ENCODE measurements around the gene RTN4. TPM values are rescaled to one million over a fixed set of nuclear protein-coding genes. Genes with fewer than 3 reads are reported as not detected.
"Not testable (repeated sequence)": the region's sequence is repeated elsewhere in the genome, so short reads cannot be mapped to it uniquely, and the experiment has no call there.

RTN4 gene, protein sequence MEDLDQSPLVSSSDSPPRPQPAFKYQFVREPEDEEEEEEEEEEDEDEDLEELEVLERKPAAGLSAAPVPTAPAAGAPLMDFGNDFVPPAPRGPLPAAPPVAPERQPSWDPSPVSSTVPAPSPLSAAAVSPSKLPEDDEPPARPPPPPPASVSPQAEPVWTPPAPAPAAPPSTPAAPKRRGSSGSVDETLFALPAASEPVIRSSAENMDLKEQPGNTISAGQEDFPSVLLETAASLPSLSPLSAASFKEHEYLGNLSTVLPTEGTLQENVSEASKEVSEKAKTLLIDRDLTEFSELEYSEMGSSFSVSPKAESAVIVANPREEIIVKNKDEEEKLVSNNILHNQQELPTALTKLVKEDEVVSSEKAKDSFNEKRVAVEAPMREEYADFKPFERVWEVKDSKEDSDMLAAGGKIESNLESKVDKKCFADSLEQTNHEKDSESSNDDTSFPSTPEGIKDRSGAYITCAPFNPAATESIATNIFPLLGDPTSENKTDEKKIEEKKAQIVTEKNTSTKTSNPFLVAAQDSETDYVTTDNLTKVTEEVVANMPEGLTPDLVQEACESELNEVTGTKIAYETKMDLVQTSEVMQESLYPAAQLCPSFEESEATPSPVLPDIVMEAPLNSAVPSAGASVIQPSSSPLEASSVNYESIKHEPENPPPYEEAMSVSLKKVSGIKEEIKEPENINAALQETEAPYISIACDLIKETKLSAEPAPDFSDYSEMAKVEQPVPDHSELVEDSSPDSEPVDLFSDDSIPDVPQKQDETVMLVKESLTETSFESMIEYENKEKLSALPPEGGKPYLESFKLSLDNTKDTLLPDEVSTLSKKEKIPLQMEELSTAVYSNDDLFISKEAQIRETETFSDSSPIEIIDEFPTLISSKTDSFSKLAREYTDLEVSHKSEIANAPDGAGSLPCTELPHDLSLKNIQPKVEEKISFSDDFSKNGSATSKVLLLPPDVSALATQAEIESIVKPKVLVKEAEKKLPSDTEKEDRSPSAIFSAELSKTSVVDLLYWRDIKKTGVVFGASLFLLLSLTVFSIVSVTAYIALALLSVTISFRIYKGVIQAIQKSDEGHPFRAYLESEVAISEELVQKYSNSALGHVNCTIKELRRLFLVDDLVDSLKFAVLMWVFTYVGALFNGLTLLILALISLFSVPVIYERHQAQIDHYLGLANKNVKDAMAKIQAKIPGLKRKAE
- total RNA-seq: 696 and 759 TPM in 2 replicates

DNA sequence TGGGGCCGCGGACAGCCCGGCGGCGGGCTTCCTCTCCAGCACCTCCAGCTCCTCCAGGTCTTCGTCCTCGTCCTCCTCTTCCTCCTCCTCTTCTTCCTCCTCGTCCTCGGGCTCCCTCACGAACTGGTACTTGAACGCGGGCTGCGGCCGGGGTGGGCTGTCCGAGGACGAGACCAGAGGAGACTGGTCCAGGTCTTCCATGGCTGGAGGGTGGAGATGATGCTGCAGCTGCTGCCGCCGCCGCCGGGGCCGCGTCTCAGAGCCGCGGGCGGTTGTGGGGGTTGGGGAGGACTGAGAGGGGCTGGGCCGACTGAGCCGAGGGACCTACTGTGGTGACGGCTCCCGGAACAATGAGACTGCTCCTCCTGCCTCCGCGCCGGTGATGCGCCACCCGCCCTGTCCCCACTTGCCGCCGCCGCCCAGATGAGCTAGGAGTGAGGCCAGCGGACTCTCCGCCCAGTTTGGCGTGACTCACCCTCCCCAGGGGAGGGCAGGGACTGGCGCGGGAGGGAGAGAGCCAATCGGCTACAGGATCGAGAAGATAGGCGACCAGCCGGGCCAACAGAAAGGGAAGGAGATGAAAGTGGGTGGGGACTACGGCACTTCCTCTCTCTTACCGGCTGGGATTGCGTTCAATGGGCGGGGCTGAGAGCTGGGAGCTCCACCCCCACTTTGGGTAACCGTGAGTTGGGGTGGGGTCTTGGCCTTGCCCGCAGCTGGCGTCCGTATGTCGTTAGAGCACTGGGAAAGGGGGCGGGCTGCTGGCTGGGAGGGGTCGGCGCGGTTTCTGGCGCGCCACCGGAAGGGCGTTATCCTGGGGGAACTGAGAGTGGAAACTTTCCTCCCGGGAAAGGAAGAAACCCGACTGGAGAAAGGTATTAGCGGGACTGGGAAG, at the start of gene RTN4:
Gene RTN4 (minus strand): TSS at position 352 of the 895 bp plus-strand sequence. CDS start 151 bp downstream, at position 201.
- DNase-seq (ENCODE audit: extremely low read depth, low read depth, low spot score): peak; percentile 70

DNA sequence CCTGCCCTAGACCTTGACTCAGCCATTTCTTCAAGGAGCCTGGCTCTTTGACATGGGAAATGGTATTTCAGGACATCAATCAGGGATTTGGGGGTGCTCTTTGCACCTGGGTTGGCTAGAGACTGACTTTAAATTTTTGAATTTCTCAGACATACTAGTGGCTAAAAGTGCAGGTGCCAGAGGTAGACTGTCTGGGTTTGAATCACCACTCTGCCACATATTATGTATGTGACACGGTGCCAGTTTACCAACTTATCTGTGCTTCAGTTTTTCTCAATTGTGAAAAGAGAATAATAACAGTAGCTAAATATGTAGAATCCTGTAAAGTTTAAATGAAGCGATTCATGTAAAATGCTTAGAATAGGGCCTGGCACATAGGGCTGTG, 49.2 kb upstream of the RTN4 start:
- no peak for DNase-seq (ENCODE audit: extremely low read depth, low read depth, low spot score)

DNA sequence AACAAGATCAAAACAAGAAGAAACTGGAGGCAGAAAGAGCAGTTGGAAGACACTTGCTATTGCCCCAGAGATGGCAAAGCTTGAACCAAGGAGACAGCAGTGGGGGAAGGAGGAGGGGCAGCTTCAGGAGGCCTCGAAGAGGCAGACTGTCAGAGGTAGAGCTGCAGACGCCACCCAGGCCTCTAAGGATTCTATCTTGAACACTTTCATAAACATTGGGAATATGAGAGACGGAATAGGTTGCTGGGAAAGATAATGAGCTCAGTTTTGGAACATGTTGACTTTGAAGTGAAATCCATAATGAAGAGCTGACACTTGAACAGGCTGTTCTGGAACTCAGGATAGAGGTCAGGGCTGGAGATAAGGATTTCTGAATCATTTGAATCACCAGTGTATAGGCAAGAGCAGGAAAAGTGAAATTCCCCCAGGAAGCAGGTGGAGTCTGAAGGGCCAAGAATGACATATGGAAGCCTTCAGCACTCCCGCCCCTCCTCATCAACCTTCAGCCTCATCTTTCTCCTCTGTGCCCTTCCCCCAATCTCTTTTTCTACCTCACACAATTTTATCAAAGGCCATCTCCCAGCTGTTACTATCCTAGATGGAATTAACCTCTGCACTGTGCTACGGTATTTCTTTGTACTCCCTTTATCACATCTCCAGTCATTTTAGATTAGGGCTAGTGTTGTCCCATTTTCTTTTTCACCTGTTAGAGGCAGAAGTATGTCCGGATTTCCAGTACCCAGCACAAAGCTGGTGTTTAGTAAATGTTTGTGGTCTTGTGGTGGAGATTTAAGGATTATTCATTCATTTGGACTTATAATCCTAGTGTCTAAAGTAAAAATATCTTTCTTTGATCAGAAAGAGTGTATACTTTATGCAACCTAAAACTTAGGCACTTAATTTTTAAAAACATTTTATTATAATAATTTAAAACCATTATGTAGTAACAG, 47.5 kb upstream of the RTN4 start:
- no peak for DNase-seq (ENCODE audit: extremely low read depth, low read depth, low spot score)

DNA sequence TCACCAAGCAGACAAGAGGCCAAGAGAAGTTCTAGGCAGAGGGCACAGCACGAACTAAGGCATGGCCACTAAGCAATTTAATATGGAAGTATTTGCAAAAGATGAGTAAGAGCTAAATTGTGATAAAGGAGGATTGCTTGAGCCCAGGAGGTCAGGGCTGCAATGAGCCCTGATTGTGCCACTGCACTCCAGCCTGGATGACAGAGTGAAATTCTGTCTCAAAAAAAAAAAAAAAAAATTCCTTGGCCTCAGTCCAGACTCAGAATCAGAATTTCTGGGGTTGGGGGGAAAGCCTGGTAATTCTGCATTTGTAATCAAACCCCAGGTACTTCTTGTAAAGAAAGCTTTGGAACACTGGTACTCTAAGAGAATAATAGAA, 46.8 kb upstream of the RTN4 start:
- DNase-seq (ENCODE audit: extremely low read depth, low read depth, low spot score): no peak

DNA sequence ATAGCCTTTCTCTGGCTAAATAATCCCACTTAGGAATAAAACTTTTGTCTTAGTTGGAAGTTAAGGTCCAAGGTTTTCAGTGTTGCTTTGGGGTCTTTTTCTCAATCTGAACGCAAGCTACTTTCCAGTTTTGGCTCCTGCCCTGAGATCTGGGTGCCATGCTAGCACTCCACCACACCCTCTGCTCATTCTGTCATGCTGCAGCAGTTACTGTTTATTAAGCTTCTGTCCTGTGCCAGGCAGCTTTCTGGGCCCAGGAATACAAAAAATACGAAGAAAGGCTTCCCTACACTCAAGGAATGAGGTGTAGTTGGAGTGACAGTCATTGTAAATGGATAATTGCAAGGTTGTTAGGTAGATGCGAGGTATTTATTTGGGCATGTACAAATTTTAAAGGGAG, 46.3 kb upstream of the RTN4 start:
- DNase-seq (ENCODE audit: extremely low read depth, low read depth, low spot score): no peak

DNA sequence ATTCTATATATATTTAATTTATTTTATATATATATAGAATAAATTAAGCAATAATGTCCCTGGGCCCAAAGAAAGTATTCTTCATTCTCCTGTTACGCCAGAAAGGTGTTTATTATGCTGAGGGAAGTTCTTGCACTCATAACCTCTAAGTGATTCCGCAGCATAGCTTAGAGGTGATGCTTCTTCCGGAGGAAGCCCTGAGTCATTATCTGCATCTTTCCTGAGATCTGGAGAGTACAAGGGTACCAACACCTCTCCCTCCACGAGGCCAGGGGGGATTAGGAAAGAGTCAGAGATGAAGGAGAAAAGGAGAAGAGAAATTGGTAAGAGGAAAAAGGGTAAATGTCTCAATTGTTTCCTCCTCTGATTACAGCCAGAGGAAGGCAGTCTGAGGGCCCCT, 43.1 kb upstream of the RTN4 start:
- DNase-seq (ENCODE audit: extremely low read depth, low read depth, low spot score): no peak

DNA sequence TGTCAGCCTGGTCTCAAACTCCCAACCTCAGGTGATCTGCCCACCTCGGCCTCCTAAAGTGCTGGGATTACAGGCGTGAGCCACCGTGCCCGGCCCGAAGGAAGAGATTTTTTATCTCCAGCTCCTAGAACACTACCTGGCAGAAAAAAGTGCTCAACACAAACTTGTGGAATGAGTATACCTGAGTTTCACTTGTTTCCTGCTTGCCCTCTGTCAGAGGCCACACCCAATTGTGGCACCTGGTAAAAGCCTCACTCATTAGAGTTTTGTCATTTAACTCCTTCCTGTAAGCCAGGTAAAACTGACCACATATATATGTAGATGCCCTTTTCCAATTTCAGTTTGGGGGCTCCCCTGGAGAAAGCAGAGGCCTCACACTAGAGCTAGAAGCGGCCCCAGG, 42.2 kb upstream of the RTN4 start:
- DNase-seq (ENCODE audit: extremely low read depth, low read depth, low spot score): no peak

DNA sequence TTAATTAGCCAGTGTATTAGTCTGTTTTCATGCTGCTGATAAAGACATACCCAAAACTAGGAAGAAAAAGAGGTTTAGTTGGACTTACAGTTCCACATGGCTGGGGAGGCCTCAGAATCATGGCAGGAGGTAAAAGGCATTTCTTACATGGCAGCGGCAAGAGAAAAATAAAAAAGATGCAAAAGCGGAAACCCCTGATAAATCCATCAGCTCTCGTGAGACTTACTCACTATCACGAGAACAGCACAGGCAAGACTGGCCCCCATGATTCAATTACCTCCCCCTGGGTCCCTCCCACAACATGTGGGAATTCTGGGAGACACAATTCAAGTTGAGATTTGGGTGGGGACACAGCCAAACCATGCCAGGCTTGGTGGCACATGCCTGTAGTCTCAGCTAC, 41.4 kb upstream of the RTN4 start:
- DNase-seq (ENCODE audit: extremely low read depth, low read depth, low spot score): not testable (repeated sequence)

DNA sequence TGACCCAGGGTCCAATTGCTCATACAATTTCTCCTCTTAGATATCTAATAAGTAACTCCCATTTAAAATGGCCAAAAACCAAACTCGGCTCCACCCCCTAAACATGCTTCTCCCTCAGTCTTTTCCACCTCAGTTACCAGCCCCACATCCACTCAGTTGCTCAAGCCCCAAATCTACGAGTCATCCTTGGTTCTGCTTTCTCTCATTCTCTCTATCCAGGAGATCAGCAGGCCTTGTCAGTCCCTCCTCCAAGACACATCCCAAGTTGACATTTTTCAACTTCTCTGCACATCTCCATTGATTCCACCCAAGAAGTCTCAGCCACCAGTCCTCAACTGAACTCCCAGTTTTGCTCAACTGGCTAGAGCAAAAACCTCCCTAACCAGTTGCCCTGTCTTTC, 40.5 kb upstream of the RTN4 start:
- DNase-seq (ENCODE audit: extremely low read depth, low read depth, low spot score): no peak

DNA sequence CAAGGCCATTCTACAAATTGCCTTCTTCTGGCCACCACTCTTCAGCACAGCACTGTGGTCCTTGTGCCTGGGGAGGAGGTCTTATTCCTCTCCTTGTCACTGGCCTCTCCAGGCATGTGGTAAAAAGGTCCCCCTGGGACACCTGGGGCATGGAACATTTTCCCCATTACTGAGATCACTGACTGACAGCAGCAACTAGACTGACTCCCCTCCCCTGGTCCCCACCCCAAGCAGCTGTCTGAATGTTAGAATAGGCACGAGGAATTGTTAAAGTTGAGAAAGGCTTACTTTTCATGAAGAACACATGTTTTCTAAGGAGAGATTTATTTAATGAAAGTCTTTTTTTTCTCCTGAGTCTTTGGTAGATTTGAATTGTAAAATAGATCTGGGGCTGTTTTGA, 39.5 kb upstream of the RTN4 start:
- DNase-seq (ENCODE audit: extremely low read depth, low read depth, low spot score): no peak

DNA sequence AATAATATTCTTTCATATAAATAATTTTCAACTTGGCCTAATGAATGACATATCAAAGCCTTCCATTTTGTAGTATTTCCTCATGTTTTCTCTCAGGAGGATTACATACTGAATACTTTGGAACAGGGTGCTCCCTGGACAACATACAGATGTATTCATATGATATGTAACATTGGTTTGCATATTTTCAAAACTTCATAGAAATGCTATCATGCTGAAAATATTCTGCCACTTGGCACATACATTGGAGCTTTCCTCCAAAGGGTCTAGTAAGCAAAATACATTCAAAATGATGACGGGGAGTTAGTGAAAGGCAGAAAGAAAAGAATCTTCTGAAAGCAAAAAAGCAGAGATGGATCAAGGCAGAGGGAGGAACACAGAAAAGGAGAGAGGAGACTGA, 38.1 kb upstream of the RTN4 start:
- DNase-seq (ENCODE audit: extremely low read depth, low read depth, low spot score): no peak

DNA sequence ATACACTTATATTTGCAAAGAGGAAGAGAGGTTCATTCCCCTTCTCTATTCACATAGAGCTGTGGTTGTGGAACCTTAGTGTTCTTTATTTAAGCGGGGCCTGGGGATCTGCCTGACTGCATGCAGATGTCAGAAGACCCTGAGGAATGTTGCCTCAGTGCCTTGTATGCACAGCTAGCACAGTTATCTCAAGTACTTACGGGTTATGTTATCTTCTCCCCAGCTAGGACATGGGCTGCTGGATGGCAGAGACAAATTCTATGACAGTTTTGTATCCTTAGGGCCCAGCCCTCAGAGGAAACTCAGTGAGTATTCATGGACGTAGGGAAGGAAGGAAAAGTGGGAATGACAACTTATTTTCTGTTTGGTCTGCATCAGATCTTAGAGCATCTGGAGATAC, 37.7 kb upstream of the RTN4 start:
- no peak for DNase-seq (ENCODE audit: extremely low read depth, low read depth, low spot score)

DNA sequence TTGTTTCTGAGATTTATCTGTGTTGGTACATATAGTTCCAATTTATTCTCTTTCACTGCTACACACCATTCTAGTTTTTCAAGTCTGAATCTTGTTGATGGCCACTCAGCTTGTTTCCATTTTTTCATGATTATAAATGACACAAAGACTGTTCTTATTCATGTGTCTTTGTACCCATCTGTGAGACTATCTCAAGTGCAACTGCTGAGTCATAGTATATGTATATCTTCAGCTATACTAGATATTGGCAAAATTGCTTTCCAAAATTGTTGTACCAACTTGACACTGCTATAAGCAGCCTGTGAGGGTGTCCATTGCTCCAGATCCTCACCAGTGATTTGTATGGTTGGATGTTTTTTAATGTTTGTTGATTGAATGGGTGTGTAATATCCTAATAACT, 37.2 kb upstream of the RTN4 start:
- no peak for DNase-seq (ENCODE audit: extremely low read depth, low read depth, low spot score)

DNA sequence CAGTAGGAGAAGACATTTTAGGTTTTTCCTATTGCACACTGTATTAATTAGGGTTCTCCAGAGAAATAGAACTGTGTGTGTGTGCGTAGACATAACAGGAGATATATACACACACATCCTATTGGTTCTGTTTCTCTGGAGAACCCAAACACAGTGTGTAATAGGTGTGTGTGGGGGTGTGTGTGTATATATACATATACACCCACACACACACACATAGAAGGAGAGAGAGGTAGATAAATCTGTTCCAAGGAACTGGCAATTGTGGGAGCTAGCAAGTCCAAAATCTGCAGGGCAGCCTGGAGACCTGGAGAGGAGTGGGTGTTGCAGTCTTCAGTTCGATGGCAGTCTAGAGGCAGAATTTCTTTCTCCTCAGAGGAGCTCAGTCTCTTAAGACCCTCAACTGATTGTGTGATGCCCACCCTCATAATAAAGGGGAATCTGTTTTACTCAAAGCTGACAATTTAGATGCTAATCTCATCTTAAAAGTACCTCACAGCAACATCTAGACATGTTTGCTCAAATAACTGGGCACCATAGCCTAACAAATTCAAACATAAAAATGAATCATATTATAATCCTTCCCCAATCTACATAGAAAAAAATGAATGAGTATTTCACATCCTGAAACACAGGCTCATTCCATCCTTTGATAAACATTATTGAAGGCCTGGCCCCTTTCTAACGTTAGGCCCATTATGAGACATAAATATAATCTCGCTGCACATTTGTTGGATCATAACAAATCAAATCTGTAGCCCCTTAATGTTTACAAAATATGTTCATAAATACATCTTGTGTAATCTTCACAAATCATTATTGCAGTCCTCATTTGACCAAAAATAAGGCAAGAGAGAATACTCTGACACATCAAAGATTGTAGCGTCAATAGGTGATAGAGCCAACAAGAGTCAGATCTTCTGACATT, 35.1 kb upstream of the RTN4 start:
- DNase-seq (ENCODE audit: extremely low read depth, low read depth, low spot score): no peak

DNA sequence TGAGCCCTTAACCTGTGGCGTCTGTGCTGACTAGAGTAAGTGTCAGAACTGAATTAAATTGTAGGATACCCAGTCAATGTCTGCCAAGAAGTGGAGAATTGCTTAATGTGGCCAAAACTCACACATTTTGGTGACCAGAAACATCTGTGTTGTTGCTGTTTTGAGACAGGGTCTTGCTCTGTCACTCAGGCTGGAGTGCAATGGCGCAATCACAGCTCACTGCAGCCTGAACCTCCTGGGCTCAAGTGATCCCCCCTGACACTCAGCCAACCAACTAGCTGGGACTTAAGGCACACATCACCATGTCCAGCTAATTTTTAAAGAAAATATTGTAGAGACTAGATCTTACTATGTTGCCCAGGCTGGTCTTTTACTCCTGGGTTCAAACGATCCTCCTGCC, 34.4 kb upstream of the RTN4 start:
- no peak for DNase-seq (ENCODE audit: extremely low read depth, low read depth, low spot score)

DNA sequence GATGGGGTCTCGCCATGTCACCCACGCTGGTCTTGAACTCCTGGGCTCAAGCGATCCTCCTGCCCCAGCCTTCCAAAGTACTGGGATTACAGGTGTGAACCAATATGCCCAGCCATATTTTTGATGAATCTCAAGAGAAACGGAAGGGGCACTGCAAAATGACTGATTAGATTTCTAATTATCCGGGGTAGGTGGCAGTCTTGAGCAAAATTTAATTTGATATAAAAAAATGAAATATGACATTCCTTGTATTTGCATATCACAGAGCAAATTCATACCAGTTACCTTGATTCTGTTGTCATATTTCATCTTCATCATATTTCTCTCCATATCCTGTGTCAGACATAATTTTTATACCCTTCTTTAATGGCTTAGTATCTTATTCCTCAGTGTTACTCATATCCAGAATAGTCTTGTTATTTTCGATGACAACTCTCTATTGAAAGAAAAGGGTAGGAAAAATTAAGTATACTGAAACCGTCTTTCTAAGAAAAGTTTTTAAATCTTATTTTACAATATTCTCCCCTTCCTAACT, 30.0 kb upstream of the RTN4 start:
- DNase-seq (ENCODE audit: extremely low read depth, low read depth, low spot score): no peak

DNA sequence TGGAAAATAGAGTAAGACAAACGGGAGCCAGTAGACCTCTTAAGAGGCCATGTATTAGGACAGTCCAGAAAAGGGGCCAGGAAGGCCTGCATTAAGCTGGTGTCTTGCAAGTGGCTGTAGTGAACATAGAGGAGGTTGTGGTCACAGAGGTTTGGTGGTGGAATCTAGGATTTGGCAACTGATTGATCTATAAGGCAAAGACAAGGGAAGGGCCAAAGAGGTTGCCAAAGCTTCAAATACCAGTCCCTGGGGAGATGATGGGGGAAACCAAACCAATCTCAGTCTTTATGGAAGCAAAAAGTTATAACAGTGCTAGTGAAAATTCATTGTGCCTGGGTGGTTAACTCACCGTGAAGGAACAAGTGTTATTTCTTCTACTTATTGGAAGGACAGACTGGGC, 28.7 kb upstream of the RTN4 start:
- no peak for DNase-seq (ENCODE audit: extremely low read depth, low read depth, low spot score)

DNA sequence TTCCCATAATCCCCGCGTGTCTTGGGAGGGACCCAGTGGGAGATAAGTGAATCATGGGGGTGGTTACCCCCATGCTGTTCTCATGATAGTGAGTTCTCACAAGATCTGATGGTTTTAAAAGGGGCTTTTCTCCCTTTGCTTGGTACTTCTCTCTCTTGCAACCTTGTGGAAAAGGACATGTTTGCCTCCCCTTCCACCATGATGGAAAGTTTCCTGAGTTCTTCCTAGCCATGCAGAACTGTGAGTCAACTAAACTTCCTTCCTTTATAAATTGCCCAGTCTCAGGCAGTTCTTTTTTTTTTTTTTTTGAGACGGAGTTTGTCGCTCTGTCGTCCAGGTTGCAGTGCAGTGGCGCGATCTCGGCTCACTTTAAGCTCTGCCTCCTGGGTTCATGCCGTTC, 26.5 kb upstream of the RTN4 start:
- DNase-seq (ENCODE audit: extremely low read depth, low read depth, low spot score): no peak

Data from glomerular endothelial cell (primary cell).